ENCODE data around the gene MCF2L2.

GRCh38 chr3:183434503-183434902 lies 6.1 kb upstream of the MCF2L2 start:
- TF ChIP-seq CTCF (conservative IDR thresholded peaks at IDR 0.05 in 1 of 2, IDR thresholded peaks at IDR 0.05 in 1 of 2; ENCODE audit: extremely low read depth in 1 of 2, insufficient read depth in 1 of 2, low read depth in 1 of 2, low read length in 2 of 2) = no peak
- TF ChIP-seq EZH2 (IDR thresholded peaks at IDR 0.05; ENCODE audit: borderline replicate concordance, low read length) = no peak
